ENCODE data around the gene PRRT4. TPM values are rescaled to one million over a fixed set of nuclear protein-coding genes. Genes with fewer than 3 reads are reported as not detected.
A peak's percentile ranks its signal among the peaks of the same experiment; 100 is the strongest.

PRRT4 gene
- total and polyA plus RNA-seq, 9 of the 15 experiments (the other 6 are each of a cell fraction or from before 2014, with no cell fraction given) = not detected

- TF ChIP-seq ZNF740 (CRISPR knock-in tag; IDR thresholded peaks at IDR 0.05) (no peak), ZNF740 (tag; IDR thresholded peaks at IDR 0.05) (0 out of 4 replicates have a peak, but pooled peaks of 1 of the 2 experiments have one; percentile 19), KAT7 (CRISPR knock-in tag; IDR thresholded peaks at IDR 0.05; ENCODE audit: borderline replicate concordance) (no peak), ZBTB7A (IDR thresholded peaks at IDR 0.05; ENCODE audit: borderline replicate concordance, control insufficient read depth, low read depth, low read length) (peak; percentile 48; the same call in 1 of the 2 replicates), CTCFL (IDR thresholded peaks at IDR 0.05; ENCODE audit: borderline replicate concordance, insufficient read depth, low read depth, low read length, poor library complexity, severe bottlenecking) (peak; percentile 82)
- TF ChIP-seq, protein P1, sequence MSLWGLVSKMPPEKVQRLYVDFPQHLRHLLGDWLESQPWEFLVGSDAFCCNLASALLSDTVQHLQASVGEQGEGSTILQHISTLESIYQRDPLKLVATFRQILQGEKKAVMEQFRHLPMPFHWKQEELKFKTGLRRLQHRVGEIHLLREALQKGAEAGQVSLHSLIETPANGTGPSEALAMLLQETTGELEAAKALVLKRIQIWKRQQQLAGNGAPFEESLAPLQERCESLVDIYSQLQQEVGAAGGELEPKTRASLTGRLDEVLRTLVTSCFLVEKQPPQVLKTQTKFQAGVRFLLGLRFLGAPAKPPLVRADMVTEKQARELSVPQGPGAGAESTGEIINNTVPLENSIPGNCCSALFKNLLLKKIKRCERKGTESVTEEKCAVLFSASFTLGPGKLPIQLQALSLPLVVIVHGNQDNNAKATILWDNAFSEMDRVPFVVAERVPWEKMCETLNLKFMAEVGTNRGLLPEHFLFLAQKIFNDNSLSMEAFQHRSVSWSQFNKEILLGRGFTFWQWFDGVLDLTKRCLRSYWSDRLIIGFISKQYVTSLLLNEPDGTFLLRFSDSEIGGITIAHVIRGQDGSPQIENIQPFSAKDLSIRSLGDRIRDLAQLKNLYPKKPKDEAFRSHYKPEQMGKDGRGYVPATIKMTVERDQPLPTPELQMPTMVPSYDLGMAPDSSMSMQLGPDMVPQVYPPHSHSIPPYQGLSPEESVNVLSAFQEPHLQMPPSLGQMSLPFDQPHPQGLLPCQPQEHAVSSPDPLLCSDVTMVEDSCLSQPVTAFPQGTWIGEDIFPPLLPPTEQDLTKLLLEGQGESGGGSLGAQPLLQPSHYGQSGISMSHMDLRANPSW (CRISPR knock-in tag; IDR thresholded peaks at IDR 0.05) = peak; percentile 87; the same call in 1 of the 2 replicates
Observed at GRCh38 chr7:128381161-128381821, 19.8 kb upstream of the PRRT4 start (continued).

All from K562 (cell line).